Pancreas (tissue), 10 donors: ENCODE data around the gene LRRC66. TPM values are rescaled to one million over a fixed set of nuclear protein-coding genes. Genes with fewer than 3 reads are reported as not detected.

Experiments used
- ATAC-seq, 4 donors: fragments of 200-7000 bp; cut with Tn5 transposase; one replicate each; pipeline versions ENCODE4 v1.8.0 to v1.9.1; 2020; ENCODE audit warnings: mild to moderate bottlenecking in 4 of 4, moderate library complexity in 4 of 4
- DNase-seq, 6 donors: peaks; one replicate each; pipeline ENCODE4 v3.0.0-alpha.2; 2020
- FAIRE-seq: peaks from 2 replicates; lab custom pipeline; 2012; peaks lifted over from hg19 to GRCh38; lab: Jason Lieb, UNC
- H3K27ac ChIP-seq, 4 donors: fragments of 200-600 bp; sonication (generic); 1 replicate in 3 of 4; 2 replicates in 1 of 4; pipeline versions ENCODE4 v1.5.0 to v1.8.0; 2020
- H3K27me3 ChIP-seq, 4 donors: fragments of 200-600 bp; one replicate each; pipeline ENCODE4 v1.8.0; 2021
- H3K36me3 ChIP-seq, 3 donors: fragments of 200-600 bp; sonication (generic) in 1 of 3; one replicate each; pipeline versions ENCODE4 v1.5.0 to v1.8.0; 2020 to 2021
- H3K4me1 ChIP-seq, 3 donors: fragments of 200-600 bp; one replicate each; pipeline ENCODE4 v1.8.0; 2021
- H3K4me3 ChIP-seq, 4 donors: fragments of 200-600 bp; sonication (generic) in 2 of 4; one replicate each; pipeline versions ENCODE4 v1.5.0 to v1.8.0; 2020 to 2021
- H3K9me3 ChIP-seq, 4 donors: fragments of 200-600 bp; one replicate each; pipeline ENCODE4 v1.8.0; 2021
- CTCF ChIP-seq, 4 donors: fragments of 200-600 bp; sonication (generic) in 3 of 4; IDR thresholded peaks; one replicate each; pipeline versions ENCODE4 v1.5.0 to v1.8.0; 2021; ENCODE audit warnings: antibody characterized with exemption in 4 of 4
- WGBS, 2 donors: extraction: QIAGEN DNeasy Blood & Tissue Kit; methylation state at CpG; one replicate each; pipeline ENCODE4 v1.1.7; 2013; 5-methylcytosine and 5-hydroxymethylcytosine counted together
- intact Hi-C, 3 donors: fragments of 100-400 bp; cut with DNase I; formaldehyde crosslinking; loops; one replicate each; pipeline versions ENCODE4 v1.11.1 to v1.14.2; 2022
- polyA plus RNA-seq, 2 donors: library from polyadenylated mRNA; stranded (reverse); fragments of 200-250 nt; gene quantifications; one replicate each; pipeline ENCODE4 v1.2.3, GENCODE V29; 2013
- total RNA-seq, 6 donors: library from RNA; stranded (reverse); fragmentation: NEBNext Ultra II Directional in 4 of 6; extraction: Animal tissue kit (Norgen Biotek cat#: 25700) in 4 of 6; gene quantifications; one replicate each; pipeline versions ENCODE4 v1.2.1 to v1.2.4, GENCODE V29; 2021 to 2023
- donor health status: healthy with polysubstance abuse.
- donor health status: DM: no; HTN: no; CAD: no; lungs with moderate emphysema.
- donor health status: DM: no; HTN: no; CAD: no.
- donor health status: control.
- donor health status: control.
- donor health status: Bipolar disorder and iron deficiency.
- donor health status: DM: yes; HTN: yes; CAD: no.
- donor health status: DM: no; HTN: no; CAD: no.
- donor health status: DM: no; HTN: no; CAD: no.
- donor health status: DM: yes; HTN: yes; CAD: no.

Gene LRRC66
- total and polyA plus RNA-seq, 8 donors = 0.08 to 0.94 (median 0.16) TPM; not detected in 1

- no peaks in the 10 kb centered on the region for H3K27me3 ChIP-seq
- H3K4me3 ChIP-seq = no peak overlapping the region
- no peaks in the 10 kb centered on the region for H3K36me3 ChIP-seq
- peaks cover 0 to 2% (median 0%) of the 10 kb centered on the region in 3 donors for H3K4me1 ChIP-seq
- no peak for TF ChIP-seq CTCF (IDR thresholded peaks at IDR 0.05)
- no peak overlapping the region for H3K27ac ChIP-seq
- FAIRE-seq = no peak
- no peak for ATAC-seq
- H3K9me3 ChIP-seq = no peaks in the 10 kb centered on the region
- WGBS, 2 donors = 48 to 54% methylated on average over 4 of the region's 4 CpGs
- intact Hi-C loops = no loop called here
- DNase-seq = no peak
Measured at GRCh38 chr4:51960486-51960885, 59.7 kb downstream of the LRRC66 start.

- 78 to 89% methylated on average over 2 of the region's 2 CpGs for WGBS, 2 donors
- no peak for ATAC-seq
- DNase-seq = no peak
- no peak overlapping the region for H3K27ac ChIP-seq
- intact Hi-C loops = no loop called here
- H3K4me3 ChIP-seq = no peak overlapping the region
- no peaks in the 10 kb centered on the region for H3K4me1 ChIP-seq
- H3K27me3 ChIP-seq = no peaks in the 10 kb centered on the region
- H3K9me3 ChIP-seq = no peaks in the 10 kb centered on the region
- no peaks in the 10 kb centered on the region for H3K36me3 ChIP-seq
- TF ChIP-seq CTCF (IDR thresholded peaks at IDR 0.05) = no peak
- no peak for FAIRE-seq
Measured at GRCh38 chr4:51958199-51958968, 61.8 kb downstream of the LRRC66 start.

Other genes with a start within 250 kb of the LRRC66 start
- gene DCUN1D4, start 177.2 kb downstream of the LRRC66 start, total RNA-seq = 10 to 100 TPM; 13.6 to 24.2 (median 17.5) TPM
- 10 to 100 TPM in 1 of 2 donors, 1 to 10 TPM in 1; 9.2 to 15.8 TPM for gene DCUN1D4, start 177.2 kb downstream of the LRRC66 start, polyA plus RNA-seq
- gene SGCB, start 17.9 kb upstream of the LRRC66 start, total RNA-seq = 10 to 100 TPM in 2 of 6 donors, 1 to 10 TPM in 4; 4.4 to 13.8 (median 7.2) TPM
- gene SGCB, start 17.9 kb upstream of the LRRC66 start, polyA plus RNA-seq = 10 to 100 TPM in 1 of 2 donors, 1 to 10 TPM in 1; 3.2 to 11.6 TPM
- gene SPATA18, start 30.9 kb upstream of the LRRC66 start, total RNA-seq = 1 to 10 TPM; 3.0 to 4.3 (median 3.6) TPM
- 1 to 10 TPM; 1.2 to 1.5 TPM for gene SPATA18, start 30.9 kb upstream of the LRRC66 start, polyA plus RNA-seq